Glutamatergic neuron (in vitro differentiated cells): ENCODE data around the gene ADAMTS8. TPM values are rescaled to one million over a fixed set of nuclear protein-coding genes. Genes with fewer than 3 reads are reported as not detected.

Experiments
- DNase-seq: peaks from one replicate; pipeline ENCODE4 v3.0.0; 2022
- H3K27ac Mint-ChIP-seq: one replicate; pipeline ENCODE4 v1.8.0; 2020; ENCODE audit warnings: mild to moderate bottlenecking, mixed read lengths, inconsistent platforms; ENCODE audit not compliant: unreplicated experiment
- H3K27me3 Mint-ChIP-seq: one replicate; pipeline ENCODE4 v1.8.0; 2020; ENCODE audit warnings: mild to moderate bottlenecking, moderate library complexity, mixed read lengths, inconsistent platforms; ENCODE audit not compliant: unreplicated experiment
- H3K36me3 Mint-ChIP-seq: one replicate; pipeline ENCODE4 v1.8.0; 2020; ENCODE audit warnings: mild to moderate bottlenecking, mixed read lengths, inconsistent platforms; ENCODE audit not compliant: unreplicated experiment
- H3K4me1 Mint-ChIP-seq: one replicate; pipeline ENCODE4 v1.8.0; 2020; ENCODE audit warnings: mild to moderate bottlenecking, low read depth, mixed read lengths, inconsistent platforms; ENCODE audit not compliant: unreplicated experiment
- H3K4me3 Mint-ChIP-seq: one replicate; pipeline ENCODE4 v1.8.0; 2020; ENCODE audit warnings: mild to moderate bottlenecking, mixed read lengths, inconsistent platforms; ENCODE audit not compliant: unreplicated experiment
- H3K9me3 Mint-ChIP-seq: one replicate; pipeline ENCODE4 v1.8.0; 2020; ENCODE audit warnings: mild to moderate bottlenecking, moderate library complexity, mixed read lengths, inconsistent platforms; ENCODE audit not compliant: unreplicated experiment
- long read RNA-seq: library from polyadenylated mRNA; unstranded; transcript quantifications from one replicate; pipeline ENCODE4 v2.0.0, GENCODE V29; 2020; ENCODE audit not compliant: unreplicated experiment
- total RNA-seq: library from RNA; stranded (reverse); fragmentation: NEBNext Ultra II Directional; extraction: Animal tissue kit (Norgen Biotek cat#: 25700); gene quantifications from one replicate; pipeline ENCODE4 v1.2.1, GENCODE V29; 2021; ENCODE audit not compliant: unreplicated experiment
- TF ChIP-seq, protein P1 (sequence below): fragments of 200-600 bp; sonication (generic); IDR thresholded peaks from one replicate; pipeline ENCODE4 v1.5.0; 2021; ENCODE audit not compliant: partially characterized antibody, unreplicated experiment

The ADAMTS8 gene, protein sequence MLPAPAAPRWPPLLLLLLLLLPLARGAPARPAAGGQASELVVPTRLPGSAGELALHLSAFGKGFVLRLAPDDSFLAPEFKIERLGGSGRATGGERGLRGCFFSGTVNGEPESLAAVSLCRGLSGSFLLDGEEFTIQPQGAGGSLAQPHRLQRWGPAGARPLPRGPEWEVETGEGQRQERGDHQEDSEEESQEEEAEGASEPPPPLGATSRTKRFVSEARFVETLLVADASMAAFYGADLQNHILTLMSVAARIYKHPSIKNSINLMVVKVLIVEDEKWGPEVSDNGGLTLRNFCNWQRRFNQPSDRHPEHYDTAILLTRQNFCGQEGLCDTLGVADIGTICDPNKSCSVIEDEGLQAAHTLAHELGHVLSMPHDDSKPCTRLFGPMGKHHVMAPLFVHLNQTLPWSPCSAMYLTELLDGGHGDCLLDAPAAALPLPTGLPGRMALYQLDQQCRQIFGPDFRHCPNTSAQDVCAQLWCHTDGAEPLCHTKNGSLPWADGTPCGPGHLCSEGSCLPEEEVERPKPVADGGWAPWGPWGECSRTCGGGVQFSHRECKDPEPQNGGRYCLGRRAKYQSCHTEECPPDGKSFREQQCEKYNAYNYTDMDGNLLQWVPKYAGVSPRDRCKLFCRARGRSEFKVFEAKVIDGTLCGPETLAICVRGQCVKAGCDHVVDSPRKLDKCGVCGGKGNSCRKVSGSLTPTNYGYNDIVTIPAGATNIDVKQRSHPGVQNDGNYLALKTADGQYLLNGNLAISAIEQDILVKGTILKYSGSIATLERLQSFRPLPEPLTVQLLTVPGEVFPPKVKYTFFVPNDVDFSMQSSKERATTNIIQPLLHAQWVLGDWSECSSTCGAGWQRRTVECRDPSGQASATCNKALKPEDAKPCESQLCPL
- total RNA-seq, result 0.32 TPM
- long read RNA-seq, partial matches to known transcripts, result 1 of 1 reads
- long read RNA-seq, other reads (novel, unspliced or antisense), result 0 of 1 reads

DNA sequence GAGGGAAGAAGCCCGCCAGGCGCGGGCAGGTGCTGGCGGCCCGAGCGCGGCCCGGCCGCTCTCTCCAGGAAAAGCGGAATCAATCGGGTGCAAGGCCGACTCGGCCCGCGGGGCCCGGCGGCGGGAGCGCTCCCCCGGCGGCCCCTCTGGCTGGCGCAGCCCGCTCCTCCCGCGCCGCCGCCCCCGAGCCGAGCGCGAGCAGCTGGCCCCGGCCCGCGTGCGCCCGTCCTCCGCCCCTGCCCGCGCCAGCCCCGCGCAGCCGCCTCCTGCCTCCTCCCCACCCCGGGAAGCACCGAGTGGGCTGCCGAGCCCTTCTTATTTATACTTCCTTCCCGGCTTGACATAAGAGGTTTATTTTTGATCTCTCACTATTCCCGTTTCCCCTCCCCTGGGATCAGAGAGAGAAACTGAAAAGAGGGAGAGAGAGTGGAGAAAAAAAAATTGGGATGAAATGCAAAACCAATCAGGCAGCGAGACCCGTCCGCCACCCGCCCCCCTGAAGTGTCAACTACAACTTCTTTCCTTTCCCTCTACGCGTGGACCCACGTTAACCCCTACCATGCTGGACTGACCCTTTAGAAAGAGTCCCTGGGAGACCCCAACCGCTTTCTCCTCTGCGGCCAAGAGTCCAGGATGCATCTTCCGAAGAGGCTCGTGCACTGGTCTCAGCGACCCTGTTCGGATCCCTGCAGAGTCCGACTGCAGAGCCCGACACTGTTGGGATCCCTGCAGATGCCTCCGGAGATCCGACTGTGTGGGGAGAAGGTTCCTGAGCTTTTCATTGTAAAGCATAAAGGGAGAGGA lies at the start of gene ADAMTS8:
Gene ADAMTS8 (minus strand): TSS at position 294 of the 804 bp plus-strand sequence. CDS start 323 bp downstream, outside the sequence.
- Mint-ChIP-seq H3K27me3 (peaks cover 13% of the 10 kb centered on the region), H3K9me3 (peaks cover 3% of the 10 kb centered on the region), H3K4me1 (peaks cover 10% of the 10 kb centered on the region), H3K27ac (no peak within 1 kb of the TSS), H3K4me3 (peak within 1 kb of the TSS; percentile 89), H3K36me3 (no peaks in the 10 kb centered on the region)
- TF ChIP-seq, protein P1, sequence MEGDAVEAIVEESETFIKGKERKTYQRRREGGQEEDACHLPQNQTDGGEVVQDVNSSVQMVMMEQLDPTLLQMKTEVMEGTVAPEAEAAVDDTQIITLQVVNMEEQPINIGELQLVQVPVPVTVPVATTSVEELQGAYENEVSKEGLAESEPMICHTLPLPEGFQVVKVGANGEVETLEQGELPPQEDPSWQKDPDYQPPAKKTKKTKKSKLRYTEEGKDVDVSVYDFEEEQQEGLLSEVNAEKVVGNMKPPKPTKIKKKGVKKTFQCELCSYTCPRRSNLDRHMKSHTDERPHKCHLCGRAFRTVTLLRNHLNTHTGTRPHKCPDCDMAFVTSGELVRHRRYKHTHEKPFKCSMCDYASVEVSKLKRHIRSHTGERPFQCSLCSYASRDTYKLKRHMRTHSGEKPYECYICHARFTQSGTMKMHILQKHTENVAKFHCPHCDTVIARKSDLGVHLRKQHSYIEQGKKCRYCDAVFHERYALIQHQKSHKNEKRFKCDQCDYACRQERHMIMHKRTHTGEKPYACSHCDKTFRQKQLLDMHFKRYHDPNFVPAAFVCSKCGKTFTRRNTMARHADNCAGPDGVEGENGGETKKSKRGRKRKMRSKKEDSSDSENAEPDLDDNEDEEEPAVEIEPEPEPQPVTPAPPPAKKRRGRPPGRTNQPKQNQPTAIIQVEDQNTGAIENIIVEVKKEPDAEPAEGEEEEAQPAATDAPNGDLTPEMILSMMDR, result no peak
- DNase-seq, result peak; percentile 49

DNA sequence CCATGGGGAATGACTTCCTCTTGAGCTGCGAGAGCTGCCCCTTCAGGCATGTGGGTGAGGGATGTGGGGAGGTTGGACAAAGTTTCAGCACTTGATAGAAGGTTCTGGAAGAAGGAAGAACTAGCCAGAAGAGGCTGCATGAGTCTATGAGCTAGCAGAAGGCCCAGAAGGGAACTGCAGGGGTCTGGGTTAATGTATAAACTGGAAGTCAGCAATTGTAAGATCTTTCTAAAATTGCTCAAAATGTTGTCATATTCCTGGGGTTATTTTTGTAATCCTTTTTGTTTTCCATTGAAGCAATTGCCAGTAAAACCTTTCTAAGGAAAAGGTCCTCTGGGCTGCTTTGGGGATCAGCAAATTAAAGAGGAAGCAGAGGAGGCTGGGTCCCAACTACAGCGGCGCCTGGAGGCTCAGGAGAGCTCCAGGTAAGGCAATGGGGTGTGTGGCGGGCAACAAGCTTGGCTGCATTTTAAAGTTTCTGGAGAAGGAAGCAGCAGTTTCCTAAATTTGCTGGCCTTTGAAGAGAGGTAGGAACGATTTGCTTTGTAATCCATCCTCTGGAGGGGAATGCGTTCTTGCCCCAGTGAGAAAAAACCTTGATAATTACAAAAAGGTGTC lies 49.3 kb upstream of the ADAMTS8 start:
- DNase-seq, result no peak
- H3K36me3 Mint-ChIP-seq, result peaks cover under 1% of the 10 kb centered on the region
- no peak overlapping the region for H3K27ac Mint-ChIP-seq
- H3K4me3 Mint-ChIP-seq, result no peak overlapping the region
- peaks cover 4% of the 10 kb centered on the region for H3K27me3 Mint-ChIP-seq
- TF ChIP-seq, protein P1, result no peak
- H3K9me3 Mint-ChIP-seq, result no peaks in the 10 kb centered on the region
- H3K4me1 Mint-ChIP-seq, result no peaks in the 10 kb centered on the region

GRCh38 chr11:130476922-130477491 lies 48.6 kb upstream of the ADAMTS8 start:
- no peak overlapping the region for H3K4me3 Mint-ChIP-seq
- H3K27me3 Mint-ChIP-seq, result peaks cover 4% of the 10 kb centered on the region
- H3K4me1 Mint-ChIP-seq, result no peaks in the 10 kb centered on the region
- TF ChIP-seq, protein P1, result no peak
- no peak for DNase-seq
- no peaks in the 10 kb centered on the region for H3K36me3 Mint-ChIP-seq
- no peak overlapping the region for H3K27ac Mint-ChIP-seq
- no peaks in the 10 kb centered on the region for H3K9me3 Mint-ChIP-seq

GRCh38 chr11:130476200-130476921 lies 48.0 kb upstream of the ADAMTS8 start:
- H3K27me3 Mint-ChIP-seq, result peaks cover 4% of the 10 kb centered on the region
- H3K9me3 Mint-ChIP-seq, result no peaks in the 10 kb centered on the region
- H3K27ac Mint-ChIP-seq, result no peak overlapping the region
- H3K4me3 Mint-ChIP-seq, result no peak overlapping the region
- DNase-seq, result no peak
- no peaks in the 10 kb centered on the region for H3K4me1 Mint-ChIP-seq
- H3K36me3 Mint-ChIP-seq, result no peaks in the 10 kb centered on the region
- TF ChIP-seq, protein P1, result no peak
